NT2/D1 (cell line): ENCODE data around the gene RFX4.

Experiments
- DNase-seq: peaks from one replicate; pipeline ENCODE4 v3.0.0-alpha.2; 2011; ENCODE audit warnings: low read depth, low spot score
- H3K27me3 ChIP-seq: 2 replicates; pipeline ENCODE4 v1.6.0; 2011; ENCODE audit warnings: mild to moderate bottlenecking; ENCODE audit not compliant: insufficient read length, insufficient read depth
- H3K36me3 ChIP-seq: 2 replicates; pipeline ENCODE4 v1.6.1; 2011; ENCODE audit warnings: mild to moderate bottlenecking, low read length, mixed read lengths; ENCODE audit not compliant: insufficient read depth, insufficient read length
- H3K4me1 ChIP-seq: 2 replicates; pipeline ENCODE4 v1.5.1; 2011; ENCODE audit not compliant: insufficient read depth, insufficient read length
- H3K4me3 ChIP-seq: 2 replicates; pipeline ENCODE4 v1.5.1; 2011; ENCODE audit warnings: low read depth; ENCODE audit not compliant: insufficient read length
- H3K9ac ChIP-seq: 2 replicates; pipeline ENCODE4 v1.6.0; 2011; ENCODE audit warnings: low read depth; ENCODE audit not compliant: insufficient read length
- H3K9me3 ChIP-seq: 2 replicates; pipeline ENCODE4 v1.5.1; 2011; ENCODE audit warnings: mild to moderate bottlenecking, low read length; ENCODE audit not compliant: insufficient read depth
- SUZ12 ChIP-seq: IDR thresholded peaks from 2 replicates; pipeline ENCODE4 v1.6.1; 2011; ENCODE audit not compliant: insufficient read length, insufficient read depth; ENCODE audit errors: extremely low read depth
- YY1 ChIP-seq: IDR thresholded peaks from 2 replicates; pipeline ENCODE4 v1.6.1; 2011; ENCODE audit not compliant: insufficient read length, insufficient read depth
- ZNF274 ChIP-seq: IDR thresholded peaks from 2 replicates; pipeline ENCODE4 v1.6.1; 2011; ENCODE audit warnings: mild to moderate bottlenecking, low read depth, low read length

The RFX4 gene

DNA sequence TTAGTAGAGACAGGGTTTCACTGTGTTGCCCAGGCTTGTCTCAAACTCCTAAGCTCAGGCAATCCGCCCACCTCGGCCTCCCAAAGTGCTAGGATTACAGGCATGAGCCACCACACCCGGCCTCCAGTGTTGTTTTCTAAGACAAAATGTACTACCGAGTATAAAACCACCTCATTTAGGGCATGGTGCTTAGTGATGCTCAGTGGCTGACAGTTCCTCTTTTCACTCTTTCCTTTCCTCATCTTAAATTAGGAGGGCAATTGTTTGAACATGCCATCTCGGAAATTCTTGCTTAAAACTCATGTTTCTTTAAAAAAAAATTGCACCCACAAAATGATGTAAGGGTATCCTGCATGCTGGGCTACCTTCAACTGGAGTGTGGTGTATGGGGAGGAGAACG, 89.0 kb downstream of the RFX4 start:
- Histone ChIP-seq H3K36me3 (no peaks in the 10 kb centered on the region), H3K9ac (no peak overlapping the region), H3K4me1 (no peaks in the 10 kb centered on the region), H3K4me3 (no peak overlapping the region), H3K27me3 (no peaks in the 10 kb centered on the region), H3K9me3 (no peaks in the 10 kb centered on the region)
- no peak for TF ChIP-seq YY1
- no peak for TF ChIP-seq ZNF274
- no peak for TF ChIP-seq SUZ12
- DNase-seq: no peak

DNA sequence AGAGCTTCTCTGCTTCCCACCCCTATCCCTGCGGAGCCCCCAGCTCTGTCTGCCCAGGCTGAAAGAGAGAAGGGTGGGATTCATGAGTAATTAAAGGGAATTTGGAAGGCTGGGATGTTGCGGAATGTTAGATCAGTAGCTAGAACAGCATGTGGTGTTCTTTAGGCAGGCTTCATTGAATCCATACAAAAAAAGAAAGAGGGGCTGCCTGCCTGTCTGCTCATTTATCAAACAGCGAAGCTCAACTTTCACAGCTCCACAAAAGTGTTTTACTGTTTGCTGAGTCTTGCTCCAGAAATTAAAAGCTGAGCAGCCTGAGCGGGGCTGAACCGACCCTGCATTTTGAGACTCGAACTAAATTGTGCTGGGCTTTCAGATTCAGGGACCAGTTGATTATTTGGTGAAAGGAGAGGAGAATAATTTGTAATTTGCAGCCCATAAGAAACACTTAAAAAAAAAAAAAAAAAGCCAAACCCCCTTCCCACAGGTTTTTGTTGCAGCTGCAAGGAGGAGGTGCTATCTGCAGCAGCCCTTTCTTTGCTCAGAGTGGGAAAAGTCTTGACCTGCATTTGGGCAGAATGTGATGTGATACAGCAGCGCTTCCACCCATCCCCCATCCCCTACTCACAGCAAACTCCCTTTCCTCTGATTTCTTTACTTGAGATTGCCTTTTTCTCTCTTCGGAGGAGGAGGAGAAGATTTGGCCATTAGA, 89.7 kb downstream of the RFX4 start:
- TF ChIP-seq ZNF274 (no peak), YY1 (no peak), SUZ12 (no peak)
- Histone ChIP-seq H3K4me3 (no peak overlapping the region), H3K27me3 (no peaks in the 10 kb centered on the region), H3K36me3 (no peaks in the 10 kb centered on the region), H3K4me1 (no peaks in the 10 kb centered on the region), H3K9ac (no peak overlapping the region), H3K9me3 (no peaks in the 10 kb centered on the region)
- DNase-seq: peak; percentile 40

DNA sequence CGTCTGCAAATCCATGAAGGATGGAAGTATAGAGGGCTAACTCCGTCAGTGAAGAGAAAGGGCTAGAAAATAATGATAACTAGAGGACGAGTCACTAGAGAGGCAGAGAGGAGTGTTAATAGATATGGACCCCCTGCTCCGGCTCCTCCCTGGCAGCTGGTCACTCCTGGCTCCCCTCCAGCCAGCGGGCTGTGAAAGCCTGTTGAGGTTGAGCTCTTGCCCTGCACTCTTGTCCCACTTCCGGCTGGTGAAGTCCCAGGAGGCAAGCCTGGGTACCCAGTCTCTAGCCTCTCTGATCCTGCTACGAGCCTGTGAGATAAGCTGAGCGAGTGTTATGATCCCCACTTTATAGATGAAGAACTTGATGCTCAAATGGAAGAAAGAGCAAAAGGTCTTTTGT, 90.3 kb downstream of the RFX4 start:
- no peaks in the 10 kb centered on the region for H3K4me1 ChIP-seq
- H3K9me3 ChIP-seq: no peaks in the 10 kb centered on the region
- H3K27me3 ChIP-seq: no peaks in the 10 kb centered on the region
- TF ChIP-seq ZNF274 (no peak), SUZ12 (no peak), YY1 (no peak)
- H3K9ac ChIP-seq: no peak overlapping the region
- H3K4me3 ChIP-seq: no peak overlapping the region
- DNase-seq: no peak
- no peaks in the 10 kb centered on the region for H3K36me3 ChIP-seq

DNA sequence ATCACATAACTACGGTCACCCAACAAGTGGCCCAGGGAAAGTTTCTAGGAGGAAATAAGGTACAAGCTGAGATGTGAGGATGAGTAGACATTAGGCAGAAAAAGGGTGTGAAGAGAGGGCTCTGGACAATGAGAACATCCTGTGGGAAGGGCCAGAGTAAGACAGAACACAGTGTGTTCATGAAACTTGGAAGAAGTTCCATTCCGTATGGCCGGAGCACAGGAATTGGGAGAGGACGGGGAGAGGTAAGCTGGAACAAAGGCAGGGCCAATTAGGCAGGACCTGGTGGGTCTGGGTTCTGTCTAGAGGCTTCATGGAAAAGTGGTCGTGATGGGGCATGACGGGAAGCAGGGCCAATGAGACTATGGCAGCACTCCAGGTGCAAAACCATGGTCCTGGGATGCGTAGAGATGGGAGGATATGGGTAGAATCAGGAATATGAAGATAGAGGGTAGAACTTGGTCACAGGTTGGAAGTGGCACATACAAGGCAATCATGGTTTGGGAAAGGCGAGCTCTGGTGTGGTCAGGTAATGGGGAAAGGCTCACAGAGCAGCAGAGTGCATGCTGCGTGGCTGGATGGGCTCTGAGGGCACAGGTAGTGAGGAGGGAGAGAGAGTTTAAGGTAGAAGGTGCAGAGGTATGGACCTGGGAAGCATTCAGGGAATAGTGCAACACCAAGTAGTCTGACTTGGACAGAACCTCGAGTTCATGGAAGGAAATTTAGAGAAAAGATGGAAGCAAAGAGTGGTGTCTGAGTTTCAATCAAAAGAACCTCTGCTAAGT, 93.0 kb downstream of the RFX4 start:
- no peak for TF ChIP-seq SUZ12
- no peak for TF ChIP-seq YY1
- TF ChIP-seq ZNF274: no peak
- no peak overlapping the region for H3K9ac ChIP-seq
- DNase-seq: no peak

DNA sequence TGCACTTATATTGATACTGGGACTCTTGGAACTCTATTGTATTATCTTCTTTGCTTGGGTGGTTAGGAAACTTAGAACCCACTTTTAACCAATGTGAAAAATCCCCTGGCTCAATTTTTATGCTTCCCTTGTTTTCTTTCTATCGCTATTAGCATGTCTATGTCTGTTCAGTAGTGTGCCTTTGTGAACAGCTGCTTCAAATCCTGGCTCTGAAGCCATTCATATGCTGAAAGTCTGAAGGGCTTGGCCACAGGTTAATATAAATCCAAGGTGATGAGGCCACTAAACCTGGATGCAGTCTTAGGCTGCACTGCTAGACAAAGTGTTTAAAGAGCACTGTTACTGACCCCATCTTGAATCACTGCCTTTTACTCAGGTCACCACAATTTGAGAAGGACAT, 96.8 kb downstream of the RFX4 start:
- no peaks in the 10 kb centered on the region for H3K4me1 ChIP-seq
- no peaks in the 10 kb centered on the region for H3K27me3 ChIP-seq
- no peak for DNase-seq
- H3K9ac ChIP-seq: no peak overlapping the region
- TF ChIP-seq SUZ12: no peak
- TF ChIP-seq ZNF274: no peak
- no peak for TF ChIP-seq YY1
- H3K9me3 ChIP-seq: no peaks in the 10 kb centered on the region
- H3K36me3 ChIP-seq: no peaks in the 10 kb centered on the region
- no peak overlapping the region for H3K4me3 ChIP-seq

More for the DNA sequence above, 93.0 kb downstream of the RFX4 start:
- H3K9me3 ChIP-seq: no peaks in the 10 kb centered on the region
- H3K4me3 ChIP-seq: no peak overlapping the region
- no peaks in the 10 kb centered on the region for H3K27me3 ChIP-seq
- no peaks in the 10 kb centered on the region for H3K36me3 ChIP-seq
- no peaks in the 10 kb centered on the region for H3K4me1 ChIP-seq

DNA sequence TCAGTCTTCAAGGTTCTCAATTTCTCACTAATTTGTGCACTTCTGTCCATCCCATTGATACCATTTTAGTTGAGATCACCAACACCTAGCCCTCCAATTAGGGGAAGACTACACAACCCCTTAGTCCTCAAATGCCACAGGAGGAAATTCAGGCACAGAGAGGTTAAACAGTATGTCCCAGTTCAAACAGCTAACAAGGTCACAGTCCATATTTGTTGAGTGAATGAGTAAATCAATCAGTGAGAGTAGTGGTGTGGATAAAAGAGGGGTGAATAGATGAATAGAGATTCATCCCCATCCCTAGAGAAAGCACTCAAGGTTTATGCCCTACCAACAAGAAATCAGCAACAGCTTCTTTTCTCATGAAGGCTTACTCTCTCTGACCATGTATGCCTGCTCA, 97.5 kb downstream of the RFX4 start:
- TF ChIP-seq SUZ12 (no peak), YY1 (no peak), ZNF274 (no peak)
- DNase-seq: no peak
- no peaks in the 10 kb centered on the region for H3K9me3 ChIP-seq
- no peak overlapping the region for H3K9ac ChIP-seq
- H3K4me3 ChIP-seq: no peak overlapping the region
- no peaks in the 10 kb centered on the region for H3K36me3 ChIP-seq
- H3K27me3 ChIP-seq: no peaks in the 10 kb centered on the region
- H3K4me1 ChIP-seq: no peaks in the 10 kb centered on the region

DNA sequence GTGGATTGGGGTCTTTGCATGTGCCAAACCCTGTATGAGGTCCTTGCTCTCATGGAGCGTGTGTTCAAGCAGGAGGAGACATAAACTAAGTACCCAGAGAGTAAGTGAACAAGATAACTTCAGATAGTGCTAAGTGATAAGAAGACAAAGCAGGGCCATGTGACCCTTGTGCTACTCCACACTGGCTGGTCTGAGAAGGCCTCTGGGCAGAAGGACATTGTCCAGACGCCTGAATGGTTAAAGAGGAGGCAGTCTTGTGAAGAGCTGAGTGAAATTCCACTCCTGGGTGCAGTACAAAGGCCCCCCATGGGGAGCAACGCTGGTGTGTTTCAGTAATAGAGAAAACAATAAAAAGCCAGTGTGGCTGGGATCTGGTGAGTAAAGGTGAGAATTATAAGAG, 98.4 kb downstream of the RFX4 start:
- H3K27me3 ChIP-seq: no peaks in the 10 kb centered on the region
- H3K9ac ChIP-seq: no peak overlapping the region
- TF ChIP-seq ZNF274 (no peak), SUZ12 (no peak)
- H3K9me3 ChIP-seq: no peaks in the 10 kb centered on the region
- no peaks in the 10 kb centered on the region for H3K4me1 ChIP-seq
- H3K4me3 ChIP-seq: no peak overlapping the region
- H3K36me3 ChIP-seq: no peaks in the 10 kb centered on the region
- no peak for DNase-seq
